ENCODE data around the gene CRYBB1. TPM values are rescaled to one million over a fixed set of nuclear protein-coding genes. Genes with fewer than 3 reads are reported as not detected.

CRYBB1 gene
- total RNA-seq, 1 experiment from 2014 or later, result not detected

GRCh38 chr22:26665813-26666231 is 48.0 kb upstream of the CRYBB1 start:
- no TSS peak for BruUV-seq (replicated peaks)
- CTCF ChIA-PET, result interaction anchor here (0.7 kb wide), 1 partner anchor 20 kb away, joined by 7 read pairs; no protein-coding TSS in a partner anchor
- POLR2A ChIA-PET, result interaction anchor here (0.6 kb wide), 1 partner anchor 24 kb away, joined by 8 read pairs; no protein-coding TSS in a partner anchor
- H3K4me1 ChIP-seq (ENCODE audit: control insufficient read depth, insufficient read depth, low read length), result no peaks in the 10 kb centered on the region
- no peak overlapping the region for H3K27ac ChIP-seq (ENCODE audit: low read length)
- intact Hi-C loops (cut with micrococcal nuclease; ENCODE audit: unreplicated experiment) (no loop called here), in situ Hi-C loops (cut with HindIII; ENCODE audit: low pct_unique_long_range_greater_than_20kb, low sequenced_read_pairs) (no loop called here)
- 0 out of 2 replicates have a peak, but pooled peaks have one; percentile 15 for ATAC-seq
- no peaks in the 10 kb centered on the region for H3K9me3 ChIP-seq (ENCODE audit: control insufficient read depth, insufficient read depth, low read depth, low read length)
- no peak overlapping the region for H3K4me3 ChIP-seq (ENCODE audit: low read depth in 2 of 2, low read length in 2 of 2)
- no peaks in the 10 kb centered on the region for H3K36me3 ChIP-seq (ENCODE audit: control insufficient read depth, insufficient read depth, low read length)
- H3K27me3 ChIP-seq (ENCODE audit: control insufficient read depth, insufficient read depth, low read length), result no peaks in the 10 kb centered on the region
- DNase-seq (ENCODE audit: low read depth, low spot score), result no peak
- TF ChIP-seq REST (IDR thresholded peaks at IDR 0.05; ENCODE audit: insufficient read depth in 1 of 2, low read depth in 2 of 2, low read length in 1 of 2) (no peak), TCF7L2 (IDR thresholded peaks at IDR 0.05; ENCODE audit: low read depth, low read length) (no peak), CTCF (IDR thresholded peaks at IDR 0.05) (peak; percentile 35), SIN3A (IDR thresholded peaks at IDR 0.05; ENCODE audit: borderline replicate concordance, insufficient read depth, low read depth, low read length) (no peak)

GRCh38 chr22:26663374-26663923 is 45.6 kb upstream of the CRYBB1 start:
- TF ChIP-seq CTCF (IDR thresholded peaks at IDR 0.05), result no peak
- no peaks in the 10 kb centered on the region for H3K9me3 ChIP-seq (ENCODE audit: control insufficient read depth, insufficient read depth, low read depth, low read length)
- intact Hi-C loops (cut with micrococcal nuclease; ENCODE audit: unreplicated experiment) (no loop called here), in situ Hi-C loops (cut with HindIII; ENCODE audit: low pct_unique_long_range_greater_than_20kb, low sequenced_read_pairs) (no loop called here)
- H3K4me3 ChIP-seq (ENCODE audit: low read depth in 2 of 2, low read length in 2 of 2), result no peak overlapping the region
- POLR2A ChIA-PET, result no interaction called here
- no peaks in the 10 kb centered on the region for H3K36me3 ChIP-seq (ENCODE audit: control insufficient read depth, insufficient read depth, low read length)
- ATAC-seq (no peak), DNase-seq (ENCODE audit: low read depth, low spot score) (no peak)
- no TSS peak for BruUV-seq (replicated peaks)
- H3K27ac ChIP-seq (ENCODE audit: low read length), result no peak overlapping the region
- CTCF ChIA-PET, result interaction anchor here (0.6 kb wide), 2 partner anchors 134 to 161 kb away, joined by 3 to 4 read pairs; no protein-coding TSS in a partner anchor
- H3K27me3 ChIP-seq (ENCODE audit: control insufficient read depth, insufficient read depth, low read length), result no peaks in the 10 kb centered on the region
- no peaks in the 10 kb centered on the region; the same call in 1 of the 2 replicates for H3K4me1 ChIP-seq (ENCODE audit: control insufficient read depth, insufficient read depth, low read length)

Measured in Panc1 (cell line).